Keratinocyte (primary cell): ENCODE results near the gene PFN1.
"Not testable (repeated sequence)": the region's sequence is repeated elsewhere in the genome, so short reads cannot be mapped to it uniquely, and the experiment has no call there.

Experiments used
- CTCF ChIP-seq, 3 experiments: IDR thresholded peaks in 1 of 3; conservative IDR thresholded peaks in 1 of 3; optimal IDR thresholded peaks in 1 of 3; 2 replicates in 2 of 3; 3 replicates in 1 of 3; pipeline versions ENCODE3 to v1.5.1; 2011; ENCODE audit warnings: low read length in 3 of 3, mild to moderate bottlenecking in 3 of 3, moderate library complexity in 2 of 3, control low read depth in 1 of 3, inconsistent platforms in 1 of 3; ENCODE audit not compliant: insufficient read depth in 2 of 3; ENCODE audit errors: extremely low read depth in 1 of 3
- EZH2 ChIP-seq: IDR thresholded peaks from one replicate; pipeline ENCODE4 v1.6.1; 2012; ENCODE audit warnings: inconsistent platforms, mild to moderate bottlenecking, low read length, moderate library complexity

GRCh38 chr17:4914551-4914950 lies 33.8 kb downstream of the PFN1 start:
- not testable (repeated sequence) for TF ChIP-seq CTCF (optimal IDR thresholded peaks at IDR 0.05 in 1 of 3, IDR thresholded peaks at IDR 0.05 in 1 of 3, conservative IDR thresholded peaks at IDR 0.05 in 1 of 3; ENCODE audit: extremely low read depth in 1 of 3, insufficient read depth in 2 of 3, low read length in 3 of 3); EZH2
